ENCODE data around the gene REXO5.

DNA sequence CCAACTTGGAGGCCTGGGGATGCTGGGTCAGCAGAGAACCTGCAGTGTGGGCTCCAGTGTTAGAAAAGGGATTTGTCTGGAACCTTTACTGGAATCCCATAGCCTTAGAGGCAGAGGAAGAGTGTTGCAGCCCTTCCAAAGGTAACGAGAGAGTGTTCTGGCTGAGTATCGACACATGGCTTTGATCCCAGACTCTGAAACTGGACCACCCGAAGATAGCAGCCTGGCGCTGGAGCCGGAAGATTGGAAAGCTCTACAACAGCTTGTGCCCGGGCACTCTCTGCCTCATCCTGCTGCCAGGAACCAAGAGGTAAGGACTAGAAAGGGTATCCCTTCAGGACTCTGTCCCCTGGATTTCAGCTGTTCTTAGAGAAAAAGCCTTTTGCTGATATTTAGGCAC lies 39.7 kb downstream of the REXO5 start:
- no peak for TF ChIP-seq POLR2AphosphoS5 (IDR thresholded peaks at IDR 0.05)
- TF ChIP-seq, protein P1, sequence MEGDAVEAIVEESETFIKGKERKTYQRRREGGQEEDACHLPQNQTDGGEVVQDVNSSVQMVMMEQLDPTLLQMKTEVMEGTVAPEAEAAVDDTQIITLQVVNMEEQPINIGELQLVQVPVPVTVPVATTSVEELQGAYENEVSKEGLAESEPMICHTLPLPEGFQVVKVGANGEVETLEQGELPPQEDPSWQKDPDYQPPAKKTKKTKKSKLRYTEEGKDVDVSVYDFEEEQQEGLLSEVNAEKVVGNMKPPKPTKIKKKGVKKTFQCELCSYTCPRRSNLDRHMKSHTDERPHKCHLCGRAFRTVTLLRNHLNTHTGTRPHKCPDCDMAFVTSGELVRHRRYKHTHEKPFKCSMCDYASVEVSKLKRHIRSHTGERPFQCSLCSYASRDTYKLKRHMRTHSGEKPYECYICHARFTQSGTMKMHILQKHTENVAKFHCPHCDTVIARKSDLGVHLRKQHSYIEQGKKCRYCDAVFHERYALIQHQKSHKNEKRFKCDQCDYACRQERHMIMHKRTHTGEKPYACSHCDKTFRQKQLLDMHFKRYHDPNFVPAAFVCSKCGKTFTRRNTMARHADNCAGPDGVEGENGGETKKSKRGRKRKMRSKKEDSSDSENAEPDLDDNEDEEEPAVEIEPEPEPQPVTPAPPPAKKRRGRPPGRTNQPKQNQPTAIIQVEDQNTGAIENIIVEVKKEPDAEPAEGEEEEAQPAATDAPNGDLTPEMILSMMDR (IDR thresholded peaks at IDR 0.05) = no peak
- no peak for TF ChIP-seq POLR2A (IDR thresholded peaks at IDR 0.05)

All from breast epithelium (tissue), 3 donors.